ENCODE measurements around the gene VTN.
"Not testable (repeated sequence)": the region's sequence is repeated elsewhere in the genome, so short reads cannot be mapped to it uniquely, and the experiment has no call there.

The VTN gene

DNA sequence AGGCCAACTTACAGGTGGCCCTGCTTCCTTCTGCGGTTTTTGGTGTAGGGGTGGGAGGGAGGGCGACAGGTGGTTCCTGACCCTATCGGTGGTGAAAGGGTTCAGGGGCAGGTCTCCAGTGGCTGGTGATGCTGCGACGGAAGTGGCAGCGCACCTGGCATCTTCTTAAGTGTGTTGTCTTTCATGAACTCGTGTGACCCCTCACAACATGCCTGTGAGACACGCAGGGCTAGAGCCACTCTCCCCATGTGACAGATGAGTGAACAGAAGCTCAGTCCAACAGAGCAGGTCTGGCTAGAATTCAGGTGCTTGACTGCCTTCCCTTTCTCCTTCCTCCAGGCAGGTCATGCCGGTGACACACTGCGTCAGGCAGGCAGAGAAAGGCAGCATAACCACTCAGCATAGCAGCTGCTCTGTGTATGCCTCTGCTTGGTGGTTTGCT lies 26.6 kb downstream of the VTN start:
- no peak for DNase-seq (ENCODE audit: low read depth in 2 of 2, low spot score in 1 of 2)

DNA sequence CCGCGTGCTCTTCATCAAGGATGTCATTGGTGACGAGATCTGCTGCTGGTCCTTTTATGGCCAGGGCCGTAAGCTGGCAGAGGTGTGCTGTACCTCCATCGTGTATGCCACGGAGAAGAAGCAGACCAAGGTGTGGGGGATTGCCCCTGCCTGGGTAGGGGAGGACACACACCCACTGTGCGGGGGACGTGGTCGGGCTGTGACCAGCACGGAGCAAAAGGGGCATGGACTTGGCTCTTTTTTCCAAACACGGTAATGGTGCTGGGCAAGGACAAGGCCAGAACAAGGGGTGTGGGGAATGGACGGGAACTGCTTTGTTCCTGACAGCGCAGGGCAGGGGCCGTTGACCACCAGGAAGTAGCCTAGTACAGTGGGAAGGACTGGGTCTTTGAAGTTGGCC lies 27.8 kb downstream of the VTN start:
- DNase-seq (ENCODE audit: low read depth in 2 of 2, low spot score in 1 of 2) = no peak

DNA sequence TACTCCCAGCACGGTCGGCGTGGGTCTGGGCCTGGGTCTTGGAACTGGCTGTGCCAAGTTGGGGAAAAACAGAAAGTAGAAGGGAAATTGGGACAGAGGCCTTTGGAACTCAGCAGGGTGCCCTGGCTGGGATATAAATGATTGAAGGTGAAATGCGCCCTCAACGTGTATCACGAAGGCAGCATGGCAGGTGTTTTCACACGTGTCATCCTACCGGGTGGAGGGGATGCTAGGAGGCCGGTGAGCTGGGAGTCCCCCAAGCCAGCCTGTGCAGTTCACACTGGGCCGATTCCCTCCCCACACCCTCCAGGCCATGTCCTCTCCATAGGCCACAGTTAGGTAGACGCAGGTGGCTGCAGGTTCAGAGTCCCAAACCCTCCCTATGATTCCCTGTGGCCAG lies 28.6 kb downstream of the VTN start:
- DNase-seq (ENCODE audit: low read depth in 2 of 2, low spot score in 1 of 2) = no peak

DNA sequence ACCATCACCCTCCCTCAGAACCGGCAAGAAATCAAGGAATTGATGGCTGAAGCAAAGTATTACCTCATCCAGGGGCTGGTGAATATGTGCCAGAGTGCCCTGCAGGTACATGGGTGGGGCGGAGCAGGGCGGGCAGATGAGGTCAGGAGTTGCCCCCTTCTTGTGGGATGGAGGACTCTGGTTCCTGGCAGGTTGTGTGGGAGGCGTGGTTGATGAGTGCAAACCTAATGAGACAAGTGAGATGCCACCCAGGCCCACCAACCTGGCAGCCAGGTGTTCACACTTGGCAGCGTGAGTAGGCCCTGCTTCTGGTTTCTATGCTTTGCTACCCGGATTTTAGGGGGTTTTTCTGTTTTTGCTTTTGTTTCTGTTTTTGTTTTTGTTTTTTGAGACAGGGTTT lies 29.7 kb downstream of the VTN start:
- no peak for DNase-seq (ENCODE audit: low read depth in 2 of 2, low spot score in 1 of 2)

DNA sequence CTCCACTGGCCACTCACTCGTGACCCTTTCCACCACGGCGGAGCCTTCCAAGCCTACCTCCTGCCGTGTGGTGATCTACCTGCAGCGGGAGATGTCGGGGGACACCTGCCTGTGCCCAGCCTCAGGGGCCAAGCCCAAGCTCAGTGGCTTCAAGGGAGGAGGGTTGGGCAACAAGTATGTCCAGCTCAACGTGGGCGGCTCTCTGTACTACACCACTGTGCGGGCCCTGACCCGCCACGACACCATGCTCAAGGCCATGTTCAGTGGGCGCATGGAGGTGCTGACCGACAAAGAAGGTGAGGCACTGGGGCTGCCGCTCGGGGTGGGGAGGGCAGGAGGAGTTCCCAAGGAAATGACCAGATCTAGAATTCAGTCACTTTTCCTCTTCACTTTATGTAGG lies 30.7 kb downstream of the VTN start:
- no peak for DNase-seq (ENCODE audit: low read depth in 2 of 2, low spot score in 1 of 2)

DNA sequence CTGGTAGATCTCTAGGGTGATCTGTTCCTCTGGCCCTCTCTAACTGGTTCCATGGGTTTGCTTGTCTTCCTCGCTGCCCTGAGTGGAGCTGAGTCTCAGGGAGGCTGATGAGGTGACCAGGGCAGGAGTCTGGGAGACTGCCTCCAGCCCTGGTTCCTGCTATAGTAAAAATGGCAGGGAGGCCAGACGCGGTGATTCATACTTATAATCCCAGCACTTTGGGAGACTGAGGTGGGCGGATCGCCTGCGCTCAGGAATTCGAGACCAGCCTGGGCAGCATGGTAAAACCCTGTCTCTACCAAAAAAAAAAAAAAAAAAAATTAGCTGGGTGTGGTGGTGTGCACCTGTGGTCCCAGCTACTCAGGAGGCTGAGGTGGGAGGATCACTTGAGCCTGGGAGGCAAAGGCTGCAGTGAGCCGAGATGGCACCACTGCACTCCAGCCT lies 31.3 kb downstream of the VTN start:
- not testable (repeated sequence) for DNase-seq (ENCODE audit: low read depth in 2 of 2, low spot score in 1 of 2)

DNA sequence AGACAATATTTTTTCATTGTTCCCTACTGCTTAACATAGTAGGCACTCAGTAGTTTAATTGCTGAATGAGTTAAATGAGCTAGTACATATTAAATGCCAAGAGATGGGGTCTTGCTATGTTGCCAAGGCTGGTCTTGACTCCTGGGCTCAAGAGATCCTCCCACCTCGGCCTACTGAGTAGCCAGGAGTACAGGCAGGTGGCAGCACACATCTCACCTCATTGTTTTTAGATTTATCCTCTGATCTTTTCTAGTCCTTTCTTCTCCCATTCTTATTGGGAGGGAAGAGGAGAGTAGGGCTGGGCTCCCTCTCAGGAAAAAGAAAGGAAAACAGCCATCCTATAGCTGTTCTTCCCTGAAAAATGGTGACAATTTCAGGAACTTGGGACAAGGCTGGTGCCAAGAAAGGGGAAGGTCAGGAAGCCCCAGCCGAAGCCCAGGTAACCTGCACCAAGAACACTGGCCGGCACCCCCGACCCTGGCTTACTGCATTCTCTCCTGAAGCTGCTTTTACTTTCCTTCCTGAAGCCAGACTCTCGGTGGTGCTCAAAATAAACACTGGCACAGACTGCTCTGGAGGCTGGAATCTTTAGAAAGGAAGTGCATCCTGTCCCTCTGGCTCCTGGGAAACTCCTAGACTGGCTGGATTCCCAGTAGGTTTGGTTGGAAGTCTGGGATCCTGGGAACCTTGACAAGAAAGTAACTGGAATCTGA lies 31.9 kb downstream of the VTN start:
- no peak for DNase-seq (ENCODE audit: low read depth in 2 of 2, low spot score in 1 of 2)

DNA sequence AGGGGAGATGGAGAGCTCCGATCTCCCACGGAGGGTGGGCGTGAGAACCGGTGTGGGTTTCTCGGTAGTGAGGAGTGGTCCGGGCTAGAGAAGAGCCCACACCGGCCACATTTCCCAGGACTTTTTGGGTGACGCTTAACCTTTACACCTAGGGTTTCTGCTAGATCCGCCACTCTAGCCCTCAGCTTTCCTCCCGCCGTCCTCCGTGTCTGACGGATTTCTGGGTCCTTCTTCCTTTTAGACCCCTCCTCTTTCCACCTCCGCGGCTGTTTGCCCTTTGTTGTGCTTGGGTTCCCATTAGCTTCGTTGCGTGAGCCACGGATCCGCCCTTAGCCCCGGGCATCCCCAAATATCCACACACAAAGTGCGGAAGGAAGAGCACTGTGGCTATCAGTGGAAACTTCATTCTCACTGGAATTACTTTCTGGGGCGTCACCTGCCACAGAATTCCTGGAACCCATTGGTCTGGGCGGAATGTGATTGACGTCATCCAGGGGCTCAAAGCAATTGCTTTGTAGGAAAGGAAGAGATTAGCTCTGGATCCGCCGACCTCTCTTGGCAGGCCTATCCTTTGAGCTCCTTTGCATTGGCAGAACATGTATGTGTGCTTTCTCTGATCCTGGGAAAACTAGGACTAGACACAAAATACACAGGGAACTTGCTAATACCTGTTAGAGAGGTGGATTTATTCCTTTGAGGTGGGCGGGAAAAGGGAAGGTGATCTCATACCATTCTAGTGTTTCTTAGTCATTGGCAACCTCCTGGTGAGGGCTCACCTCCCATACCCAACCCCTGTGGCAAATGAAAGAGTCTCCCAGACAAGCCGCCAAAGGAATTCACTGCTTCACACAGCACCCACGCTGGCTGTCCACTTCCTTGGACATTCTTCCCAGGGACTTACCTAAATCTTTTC lies 33.9 kb downstream of the VTN start:
- no peak for DNase-seq (ENCODE audit: low read depth in 2 of 2, low spot score in 1 of 2)

DNA sequence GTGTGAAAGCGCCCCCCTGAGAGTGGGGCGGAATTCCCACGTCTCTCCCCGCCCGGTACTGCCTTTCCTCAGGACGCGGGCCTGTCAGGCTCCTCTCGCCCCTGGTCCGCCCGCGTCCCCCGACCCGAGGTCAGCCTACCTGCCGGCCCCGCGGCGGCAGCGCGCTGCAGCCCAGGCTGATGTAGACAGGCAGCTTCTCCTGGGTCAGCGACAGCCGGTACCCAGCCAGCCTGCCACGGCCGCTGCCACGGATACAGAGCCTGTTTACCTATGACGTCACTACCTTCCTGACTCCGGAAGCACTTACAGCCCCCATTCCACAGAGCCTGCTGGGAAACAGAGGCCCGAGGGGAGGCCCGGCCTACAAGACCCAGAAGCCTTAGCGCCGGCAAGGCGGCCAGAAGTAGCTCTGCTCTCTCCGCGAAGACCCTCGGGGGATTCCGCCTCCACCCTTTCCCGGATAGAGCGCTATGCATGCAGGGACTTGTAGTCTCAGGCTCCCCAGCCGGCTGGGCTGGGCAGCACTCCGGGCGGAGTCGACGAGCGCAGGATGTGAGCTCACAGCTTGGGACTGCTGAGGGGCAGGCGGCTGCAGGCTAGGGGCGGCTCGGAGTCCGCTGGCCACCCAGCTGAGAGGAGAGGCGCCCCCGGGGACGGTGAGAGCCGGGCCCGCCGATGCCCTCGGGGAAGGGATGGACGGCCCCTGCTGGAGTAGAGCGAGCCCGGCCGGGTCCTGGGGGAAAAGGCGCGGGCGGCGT lies 34.7 kb downstream of the VTN start, which contains the start of the genes IFT20 and TNFAIP1:
Gene IFT20 (minus strand): TSS at position 272 of the 758 bp plus-strand sequence. CDS start 3,487 bp downstream, outside the sequence.
Gene TNFAIP1 (plus strand): TSS at position 561 of the 758 bp plus-strand sequence. CDS start 3,761 bp downstream, outside the sequence.
- DNase-seq (ENCODE audit: low read depth in 2 of 2, low spot score in 1 of 2) = peak; percentile 92 to 97

DNA sequence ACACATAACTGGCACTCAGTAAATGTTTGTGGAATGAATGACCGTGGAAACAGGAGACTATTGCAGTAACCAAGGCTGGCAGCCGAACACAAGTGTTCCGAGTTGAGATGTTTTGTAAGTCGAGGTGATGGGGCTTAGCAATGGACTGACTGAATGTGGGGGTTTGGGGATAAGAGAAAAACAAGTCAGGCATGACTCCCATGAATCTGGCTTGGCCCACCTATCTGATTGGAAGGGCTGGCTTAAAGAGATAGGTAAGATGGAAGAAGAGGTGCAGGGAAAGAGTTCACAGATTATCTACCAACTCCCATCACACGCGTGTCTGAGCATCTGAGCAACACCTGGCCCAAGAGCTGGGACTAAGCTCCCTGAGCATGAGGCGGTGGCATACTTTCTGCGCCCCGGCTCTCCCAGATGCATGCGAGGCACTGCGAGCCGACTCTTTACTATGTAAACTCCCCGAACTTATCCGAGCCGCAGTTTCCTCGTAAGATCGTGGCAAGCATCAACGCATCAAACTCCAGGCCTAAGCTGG lies 35.4 kb downstream of the VTN start:
- no peak for DNase-seq (ENCODE audit: low read depth in 2 of 2, low spot score in 1 of 2)

DNA sequence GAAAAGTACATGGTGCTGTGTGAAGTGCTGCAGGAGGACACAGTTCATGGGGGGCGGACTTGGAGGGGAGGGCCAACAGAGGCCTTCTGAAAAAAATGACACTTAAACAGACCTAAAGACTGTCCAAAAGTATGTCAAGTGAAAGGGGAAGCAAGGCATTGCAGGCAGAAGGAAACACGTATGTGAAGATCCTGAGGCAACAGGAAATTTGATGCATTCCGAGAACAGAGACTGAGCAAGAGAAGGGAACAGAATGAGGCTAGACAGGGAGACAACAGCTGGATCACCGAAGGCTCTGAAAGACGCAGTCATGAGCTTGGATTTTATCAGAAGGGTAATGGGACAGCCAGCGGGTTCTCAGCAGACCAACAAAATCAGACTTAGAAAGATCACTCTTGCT lies 35.9 kb downstream of the VTN start:
- no peak for DNase-seq (ENCODE audit: low read depth in 2 of 2, low spot score in 1 of 2)

DNA sequence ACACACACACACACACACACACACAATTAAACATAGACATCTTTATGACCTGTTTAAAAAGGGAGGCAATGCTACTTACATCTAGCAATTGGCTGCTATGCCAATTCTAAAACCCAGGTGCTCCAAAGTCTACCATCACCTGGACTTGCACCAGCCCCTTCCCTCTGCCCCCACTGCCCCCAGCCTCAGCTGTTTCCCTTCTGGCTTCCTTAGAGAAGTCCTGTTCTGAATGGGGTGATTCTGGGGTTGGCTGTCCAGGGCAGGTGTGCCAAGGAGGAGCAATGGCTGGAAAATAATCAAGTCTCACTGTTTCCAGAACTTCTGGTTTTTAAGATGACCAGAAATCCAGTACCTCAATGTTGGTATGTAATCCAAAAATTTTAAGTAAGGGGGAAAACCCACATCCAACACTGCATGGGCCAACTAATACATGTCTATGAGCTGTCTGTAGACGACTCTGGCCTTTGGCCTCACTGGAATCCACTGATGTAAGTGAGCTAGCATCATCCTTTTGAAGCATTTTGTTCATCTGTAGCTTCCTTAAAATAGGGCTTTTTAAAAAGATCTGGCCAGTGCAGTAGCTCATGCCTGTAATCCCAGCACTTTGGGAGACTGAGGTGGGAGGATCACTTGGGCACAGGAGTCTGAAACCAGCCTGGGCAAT lies 36.9 kb downstream of the VTN start:
- no peak for DNase-seq (ENCODE audit: low read depth in 2 of 2, low spot score in 1 of 2)

DNA sequence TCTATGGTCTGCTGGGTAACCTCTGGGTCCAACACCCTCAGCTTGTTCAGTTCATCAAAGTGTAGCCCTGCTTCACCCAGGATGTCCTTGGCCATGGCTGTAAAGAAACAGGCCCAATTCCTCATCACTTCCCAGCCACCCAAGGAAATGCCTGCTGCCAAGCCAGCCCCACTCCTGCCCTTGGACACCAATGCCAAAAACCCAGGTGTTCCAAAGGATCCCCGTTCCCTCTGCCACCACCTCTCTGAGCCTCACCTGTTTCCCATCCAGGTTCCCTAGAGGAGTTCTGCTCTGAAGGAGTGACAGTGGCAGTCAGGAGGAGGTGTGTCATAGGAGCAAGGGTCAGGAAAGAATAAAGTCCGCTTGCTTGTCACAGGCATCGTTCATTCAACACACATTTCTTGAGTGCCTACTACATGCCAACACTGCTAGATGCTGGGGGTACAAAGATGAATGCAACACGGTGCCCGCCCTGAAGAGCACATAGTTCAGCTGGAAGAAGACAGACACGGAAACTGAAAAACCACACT lies 38.2 kb downstream of the VTN start:
- DNase-seq (ENCODE audit: low read depth in 2 of 2, low spot score in 1 of 2) = no peak

DNA sequence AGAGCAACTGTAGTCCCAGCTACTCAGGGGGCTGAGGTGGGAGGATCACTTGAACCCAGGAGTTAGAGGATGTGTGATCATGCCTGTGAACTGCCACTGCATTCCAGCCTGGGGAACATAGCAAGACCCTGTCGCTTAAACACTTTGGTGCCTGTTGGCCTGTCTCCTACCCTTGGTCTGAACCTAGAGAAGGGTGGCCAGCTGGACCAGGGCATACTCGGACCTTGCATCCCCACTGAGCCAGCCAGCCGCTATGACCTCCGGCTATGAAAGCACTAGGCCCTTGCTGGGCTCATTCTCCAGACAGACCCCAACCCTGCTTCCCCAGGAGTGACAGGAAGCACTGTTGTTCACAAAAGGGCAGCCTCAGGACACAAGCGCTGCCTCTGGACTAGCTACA lies 39.4 kb downstream of the VTN start:
- DNase-seq (ENCODE audit: low read depth in 2 of 2, low spot score in 1 of 2) = no peak

DNA sequence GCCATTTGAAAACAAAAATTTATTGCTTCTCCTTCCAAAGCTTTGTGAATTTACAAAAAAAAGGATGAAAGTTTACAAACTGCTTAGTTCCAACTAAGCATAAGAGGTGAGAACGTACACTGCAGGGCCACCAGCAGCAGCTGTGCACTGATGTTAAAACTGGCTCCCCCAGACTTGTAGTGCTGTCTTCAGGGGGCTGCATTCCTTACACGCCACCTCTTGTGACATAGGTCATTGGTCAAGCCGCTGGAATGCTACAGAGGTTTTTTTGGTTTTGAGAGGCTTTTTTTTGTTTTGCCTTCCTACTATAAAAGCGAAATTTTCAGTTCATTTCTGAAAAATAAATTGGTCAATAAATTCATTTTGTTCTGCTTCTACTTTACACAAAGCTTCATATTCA lies 41.8 kb downstream of the VTN start:
- no peak for DNase-seq (ENCODE audit: low read depth in 2 of 2, low spot score in 1 of 2)

DNA sequence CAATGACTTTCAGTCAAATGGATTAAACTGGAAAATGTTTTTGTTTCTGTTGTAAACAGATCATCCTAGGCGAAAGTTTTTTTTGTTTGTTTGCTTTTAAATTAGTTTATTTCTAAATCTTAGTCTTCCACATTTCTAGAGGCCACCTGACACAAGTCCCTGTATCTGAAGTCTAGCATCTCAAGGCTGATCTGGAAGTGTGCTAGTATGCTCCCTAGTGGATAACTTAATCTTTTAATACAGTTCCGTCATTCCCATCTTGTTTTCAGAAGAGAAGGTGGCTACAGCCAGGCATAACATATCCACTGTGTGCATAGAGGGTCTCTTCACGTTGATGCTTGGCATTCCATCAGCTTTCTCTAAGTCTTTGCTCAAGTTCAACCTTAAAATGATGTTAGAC lies 42.4 kb downstream of the VTN start:
- no peak for DNase-seq (ENCODE audit: low read depth in 2 of 2, low spot score in 1 of 2)

DNA sequence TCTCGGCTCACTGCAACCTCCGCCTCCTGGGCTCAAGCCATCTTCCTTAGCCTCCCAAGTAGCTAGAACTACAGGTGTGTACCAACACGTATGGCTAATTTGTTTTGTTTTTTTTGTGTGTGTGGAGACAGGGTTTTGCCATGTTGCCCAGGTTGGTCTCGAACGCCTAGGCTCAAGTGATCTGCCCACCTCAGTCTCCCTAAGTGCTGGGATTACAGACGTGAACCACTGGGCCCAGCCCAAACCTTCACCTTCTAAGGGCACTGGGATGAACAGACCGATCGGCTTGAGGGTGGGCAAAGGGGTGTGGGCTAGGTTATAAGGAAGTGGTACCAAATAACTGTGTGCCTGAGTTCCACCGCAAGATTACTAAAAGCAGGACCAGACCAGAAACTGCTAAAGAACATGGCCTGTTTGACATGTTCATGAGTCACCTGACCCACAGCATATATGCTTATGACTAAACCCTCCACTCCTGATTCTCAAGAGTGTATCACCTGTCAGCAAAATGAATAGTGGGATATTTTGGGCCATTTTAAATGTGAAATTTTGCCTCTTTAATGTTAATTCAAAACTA lies 43.0 kb downstream of the VTN start:
- no peak for DNase-seq (ENCODE audit: low read depth in 2 of 2, low spot score in 1 of 2)

DNA sequence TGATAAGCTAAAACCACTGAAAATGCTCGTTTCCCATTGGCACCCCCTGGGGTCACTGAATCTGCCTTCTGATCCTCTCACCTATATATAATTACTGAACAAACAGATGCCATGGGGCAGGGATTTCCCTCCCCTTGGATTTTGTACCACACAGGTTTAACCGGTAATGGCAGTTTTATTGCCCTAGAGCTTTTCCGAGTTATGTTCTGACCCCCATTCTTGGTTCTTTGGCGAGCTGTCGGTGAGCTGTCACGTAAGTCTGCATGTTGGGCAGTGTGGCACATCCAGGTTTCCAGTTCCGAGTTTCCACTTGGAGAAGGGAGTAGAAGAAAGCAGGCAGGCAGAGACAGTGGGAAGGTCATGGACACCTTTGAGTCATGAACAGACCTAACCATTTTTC lies 44.0 kb downstream of the VTN start:
- no peak for DNase-seq (ENCODE audit: low read depth in 2 of 2, low spot score in 1 of 2)

DNA sequence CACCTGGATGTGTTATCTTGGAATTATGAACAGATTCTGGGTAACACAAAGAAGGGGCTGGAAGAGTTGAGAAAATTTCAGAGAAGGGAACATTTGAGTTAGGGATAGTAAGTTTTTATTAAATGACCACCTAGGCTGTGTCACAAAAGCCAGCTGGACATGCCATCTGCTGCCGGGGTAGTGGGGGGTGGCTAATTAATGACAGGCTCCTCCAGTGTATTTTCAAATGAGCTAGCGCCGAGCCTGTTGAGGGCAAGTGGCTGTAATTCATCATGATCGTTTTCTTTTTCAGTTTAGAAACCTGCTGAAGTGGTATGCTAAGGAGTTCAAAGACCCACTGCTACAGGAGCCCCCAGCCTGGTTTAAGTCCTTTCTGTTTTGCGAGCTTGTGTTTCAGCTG lies 44.9 kb downstream of the VTN start:
- DNase-seq (ENCODE audit: low read depth in 2 of 2, low spot score in 1 of 2) = no peak

DNA sequence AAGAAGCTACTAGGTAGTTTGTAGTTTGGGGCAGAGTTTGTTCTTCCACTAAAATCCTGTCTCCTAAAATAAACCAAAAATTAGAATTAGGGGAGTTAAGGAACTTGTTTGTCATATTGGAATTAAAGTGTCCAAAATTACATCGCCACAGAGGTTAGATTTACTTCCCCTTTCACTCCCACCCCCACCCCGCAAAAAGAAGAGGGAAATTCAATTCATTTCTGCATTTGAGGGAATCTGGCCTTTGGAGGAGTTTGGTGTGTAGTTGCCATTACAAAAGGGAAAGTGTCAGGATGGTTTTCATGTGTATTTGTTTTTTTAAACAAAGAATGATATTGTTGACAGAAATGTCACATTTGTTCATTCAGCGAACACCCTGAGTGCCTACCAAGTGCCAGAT lies 45.3 kb downstream of the VTN start:
- no peak for DNase-seq (ENCODE audit: low read depth in 2 of 2, low spot score in 1 of 2)
